ENCODE results near the gene KCNK7.

KCNK7 gene

GRCh38 chr11:65578667-65579066 is 16.9 kb downstream of the KCNK7 start:
- CTCF ChIA-PET, result interaction anchor here (0.7 to 5.3 kb wide), 3 partner anchors 9 to 37 kb away, joined by 5 to 60 read pairs (median 34); partner anchors contain the start of gene KCNK7
- no peak for DNase-seq (ENCODE audit: low read depth, low spot score)
- POLR2A ChIA-PET, result interaction anchor here (0.5 to 0.8 kb wide), 2 partner anchors 17 to 60 kb away, joined by 3 to 4 read pairs; partner anchors contain the start of gene KCNK7

GRCh38 chr11:65578134-65578533 is 17.5 kb downstream of the KCNK7 start:
- POLR2A ChIA-PET, result interaction anchor here (0.5 to 2.8 kb wide), 3 partner anchors 9 to 61 kb away, joined by 3 to 18 read pairs (median 4); partner anchors contain the start of gene KCNK7
- CTCF ChIA-PET, result interaction anchor here (3.9 to 5.3 kb wide), 3 partner anchors 8 to 37 kb away, joined by 34 to 60 read pairs (median 46); partner anchors contain the start of gene KCNK7
- no peak for TF ChIP-seq CTCF (IDR thresholded peaks at IDR 0.05; ENCODE audit: insufficient read depth, low read length, missing control alignments)
- H3K4me3 ChIP-seq (ENCODE audit: low read depth, low read length), result no peak overlapping the region
- DNase-seq (ENCODE audit: low read depth, low spot score), result no peak

More at GRCh38 chr11:65578667-65579066, 16.9 kb downstream of the KCNK7 start:
- no peak for TF ChIP-seq CTCF (IDR thresholded peaks at IDR 0.05; ENCODE audit: insufficient read depth, low read length, missing control alignments)
- H3K4me3 ChIP-seq (ENCODE audit: low read depth, low read length), result no peak overlapping the region

- POLR2A ChIA-PET, result interaction anchor here (0.9 to 2.8 kb wide), 3 partner anchors 9 to 100 kb away, joined by 3 to 18 read pairs (median 10); no protein-coding TSS in a partner anchor
- TF ChIP-seq CTCF (IDR thresholded peaks at IDR 0.05; ENCODE audit: insufficient read depth, low read length, missing control alignments), result no peak
- CTCF ChIA-PET, result interaction anchor here (0.9 to 5.3 kb wide), 5 partner anchors 9 to 56 kb away, joined by 3 to 60 read pairs (median 34); partner anchors contain the start of gene KCNK7
- H3K4me3 ChIP-seq (ENCODE audit: low read depth, low read length), result peak overlapping the region; percentile 68; the same call in 1 of the 2 replicates
- no peak for DNase-seq (ENCODE audit: low read depth, low spot score)
Observed at GRCh38 chr11:65577756-65578109, 17.9 kb downstream of the KCNK7 start.

GRCh38 chr11:65576867-65577755 is 18.5 kb downstream of the KCNK7 start:
- POLR2A ChIA-PET, result interaction anchor here (0.7 to 2.8 kb wide), 6 partner anchors 10 to 154 kb away, joined by 3 to 18 read pairs (median 5); partner anchors contain the start of genes NEAT1 and SIPA1
- no peak for TF ChIP-seq CTCF (IDR thresholded peaks at IDR 0.05; ENCODE audit: insufficient read depth, low read length, missing control alignments)
- no peak for DNase-seq (ENCODE audit: low read depth, low spot score)
- CTCF ChIA-PET, result interaction anchor here (0.9 to 5.3 kb wide), 9 partner anchors 9 to 56 kb away, joined by 3 to 60 read pairs (median 5); partner anchors contain the start of gene KCNK7
- peak overlapping the region; percentile 68 for H3K4me3 ChIP-seq (ENCODE audit: low read depth, low read length)

GRCh38 chr11:65576232-65576866 is 19.3 kb downstream of the KCNK7 start:
- POLR2A ChIA-PET, result interaction anchor here (0.7 to 2.8 kb wide), 7 partner anchors 11 to 153 kb away, joined by 3 to 18 read pairs (median 4); partner anchors contain the start of genes NEAT1 and SIPA1
- TF ChIP-seq CTCF (IDR thresholded peaks at IDR 0.05; ENCODE audit: insufficient read depth, low read length, missing control alignments), result no peak
- CTCF ChIA-PET, result interaction anchor here (1.0 to 5.3 kb wide), 7 partner anchors 10 to 46 kb away, joined by 3 to 60 read pairs (median 9); partner anchors contain the start of gene KCNK7
- DNase-seq (ENCODE audit: low read depth, low spot score), result no peak
- peak overlapping the region; percentile 68 for H3K4me3 ChIP-seq (ENCODE audit: low read depth, low read length)
